HepG2 (cell line): ENCODE measurements around the gene CD37. TPM values are rescaled to one million over a fixed set of nuclear protein-coding genes. Genes with fewer than 3 reads are reported as not detected.

ENCODE experiments used
- ATAC-seq: fragments of 200-7000 bp; cut with Tn5 transposase; 3 replicates; pipeline ENCODE4 v1.9.1; 2020; ENCODE audit warnings: mild to moderate bottlenecking, moderate library complexity
- BruUV-seq: library from RNA; stranded (reverse); fragments of 400-500 nt; replicated peaks from 2 replicates; lab custom pipeline; 2021; lab: Mats Ljungman, UMichigan
- CTCF ChIA-PET: fragments of 300-600 bp; formaldehyde crosslinking; extraction: SDS; loops from one replicate; lab custom pipeline; 2021; ENCODE audit warnings: low total read pairs, inconsistent platforms, low intra/inter-chr PET ratio; lab: Yijun Ruan, JAX
- POLR2A ChIA-PET: fragments of 350-600 bp; sonication (Branson Sonifier 250); formaldehyde crosslinking; loops from one replicate; lab custom pipeline; 2020; ENCODE audit warnings: antibody characterized with exemption, inconsistent platforms; lab: Yijun Ruan, JAX
- DNase-seq: peaks from one replicate; pipeline ENCODE4 v3.0.0-alpha.2; 2015; ENCODE audit warnings: low spot score
- FAIRE-seq: peaks from 3 replicates; lab custom pipeline; 2011; peaks lifted over from hg19 to GRCh38; lab: Jason Lieb, UNC
- H2AFZ ChIP-seq: one replicate; pipeline ENCODE4 v1.6.1; 2011; ENCODE audit warnings: low read length, inconsistent platforms
- H3K27ac ChIP-seq: fragments of 300-600 bp; 3 replicates; pipeline ENCODE4 v1.8.0; 2011; ENCODE audit warnings: mixed run types, mild to moderate bottlenecking, mixed read lengths, low read length, inconsistent platforms; ENCODE audit not compliant: insufficient read depth; ENCODE audit errors: extremely low read length
- H3K27me3 ChIP-seq, 2 experiments: fragments of 200-600 bp in 1 of 2; 2 replicates in 1 of 2; 3 replicates in 1 of 2; pipeline versions ENCODE4 v1.6.0 to v1.8.0; 2011; ENCODE audit warnings: low read length in 2 of 2, mild to moderate bottlenecking in 2 of 2, moderate library complexity in 2 of 2, inconsistent platforms in 1 of 2; ENCODE audit not compliant: insufficient read depth in 2 of 2, control insufficient read depth in 1 of 2
- H3K36me3 ChIP-seq, 2 experiments: fragments of 200-600 bp in 1 of 2; replicated peaks in 1 of 2; 2 replicates in 1 of 2; 3 replicates in 1 of 2; pipeline versions ENCODE4 v1.5.1 to v1.8.0; 2011; ENCODE audit warnings: low read length in 2 of 2, inconsistent platforms in 1 of 2; ENCODE audit not compliant: insufficient read depth in 2 of 2, control insufficient read depth in 1 of 2
- H3K4me1 ChIP-seq: 2 replicates; pipeline ENCODE4 v1.5.1; 2012; ENCODE audit warnings: low read length, inconsistent platforms; ENCODE audit not compliant: insufficient read depth
- H3K4me2 ChIP-seq: 2 replicates; pipeline ENCODE4 v1.6.0; 2011; ENCODE audit warnings: low read depth, low read length, inconsistent platforms
- H3K4me3 ChIP-seq, 3 experiments: fragments of 200-600 bp in 1 of 3; sonication (generic), shearing (Covaris generic) in 1 of 3; replicated peaks in 1 of 3; 2 replicates each; pipeline ENCODE4 v1.5.1; 2011 to 2016; ENCODE audit warnings: low read length in 3 of 3, inconsistent platforms in 2 of 3, low read depth in 2 of 3, mild to moderate bottlenecking in 2 of 3, control low read depth in 1 of 3, mixed read lengths in 1 of 3; ENCODE audit not compliant: insufficient read depth in 1 of 3
- H3K79me2 ChIP-seq: one replicate; pipeline ENCODE4 v1.6.1; 2011; ENCODE audit warnings: low read length, inconsistent platforms; ENCODE audit not compliant: insufficient read depth
- H3K9ac ChIP-seq: 2 replicates; pipeline ENCODE4 v1.6.0; 2011; ENCODE audit warnings: mild to moderate bottlenecking, low read depth, low read length, inconsistent platforms; ENCODE audit not compliant: insufficient read depth
- H3K9me3 ChIP-seq: 2 replicates; pipeline ENCODE4 v1.5.1; 2012; ENCODE audit warnings: mild to moderate bottlenecking, low read length
- H4K20me1 ChIP-seq: 2 replicates; pipeline ENCODE4 v1.6.0; 2011; ENCODE audit warnings: inconsistent platforms, mild to moderate bottlenecking, low read length, moderate library complexity; ENCODE audit not compliant: insufficient read depth
- ARNT2 ChIP-seq: sonication (generic); formaldehyde crosslinking; IDR thresholded peaks from 2 replicates; pipeline ENCODE4 v1.8.0; 2022; ENCODE audit warnings: mild to moderate bottlenecking, low read depth, missing genetic modification reagents, moderate library complexity
- CHCHD3 ChIP-seq: sonication (generic); formaldehyde crosslinking; IDR thresholded peaks from 2 replicates; pipeline ENCODE4 v1.8.0; 2022; ENCODE audit warnings: mild to moderate bottlenecking, missing genetic modification reagents, moderate library complexity
- FOXO1 ChIP-seq: sonication (generic); formaldehyde crosslinking; IDR thresholded peaks from 2 replicates; pipeline ENCODE4 v1.4.0; 2020; ENCODE audit warnings: missing genetic modification reagents
- KDM5B ChIP-seq: sonication (generic); formaldehyde crosslinking; IDR thresholded peaks from 2 replicates; pipeline ENCODE4 v1.4.0; 2020; ENCODE audit warnings: missing genetic modification reagents, mild to moderate bottlenecking, borderline replicate concordance
- MEIS1 ChIP-seq: sonication (generic); formaldehyde crosslinking; IDR thresholded peaks from 2 replicates; pipeline ENCODE4 v1.9.0; 2021; ENCODE audit warnings: mild to moderate bottlenecking, missing genetic modification reagents, moderate library complexity, borderline replicate concordance
- MTA1 ChIP-seq: sonication (generic); formaldehyde crosslinking; IDR thresholded peaks from 2 replicates; pipeline ENCODE4 v1.4.0; 2020; ENCODE audit warnings: missing genetic modification reagents, mild to moderate bottlenecking, borderline replicate concordance
- NR1H2 ChIP-seq: sonication (generic); formaldehyde crosslinking; IDR thresholded peaks from 2 replicates; pipeline ENCODE4 v1.8.1; 2022; ENCODE audit warnings: low read depth, missing genetic modification reagents, borderline replicate concordance
- RFX5 ChIP-seq: IDR thresholded peaks from 2 replicates; pipeline ENCODE4 v1.6.1; 2011; ENCODE audit warnings: low read depth, low read length, improper control_type of control experiment
- ZNF432 ChIP-seq: sonication (generic); formaldehyde crosslinking; IDR thresholded peaks from 2 replicates; pipeline ENCODE4 v1.5.0; 2020; ENCODE audit warnings: missing genetic modification reagents, mild to moderate bottlenecking, borderline replicate concordance
- ZNF644 ChIP-seq: IDR thresholded peaks from 2 replicates; pipeline ENCODE4 v1.6.1; 2016; ENCODE audit warnings: low read depth
- ZNF713 ChIP-seq: sonication (generic); formaldehyde crosslinking; IDR thresholded peaks from 2 replicates; pipeline ENCODE4 v1.4.0; 2020; ENCODE audit warnings: mild to moderate bottlenecking, missing genetic modification reagents
- WGBS: methylation state at CpG from one replicate; pipeline ENCODE4 v1.1.6; 2017; ENCODE audit warnings: low lambda C conversion rate; 5-methylcytosine and 5-hydroxymethylcytosine counted together
- in situ Hi-C: cut with HindIII; loops from 2 replicates; pipeline ENCODE4 v1.10.0; 2017; ENCODE audit warnings: low pct_unique_long_range_greater_than_20kb; ENCODE audit not compliant: extremely low pct_ligation_motif_present
- intact Hi-C: fragments of 100-400 bp; cut with micrococcal nuclease; formaldehyde crosslinking; loops from one replicate; pipeline ENCODE4 v1.10.0; 2022; ENCODE audit not compliant: unreplicated experiment
- polyA plus RNA-seq, 8 experiments: library from polyadenylated mRNA; depleted of rRNA in 3 of 8; stranded (reverse) in 7 of 8; unstranded in 1 of 8; fragments of >200 nt; fragmentation: Illumina TruSeq in 4 of 8; extraction: Trizol in 4 of 8; gene quantifications; 2 replicates each; pipeline versions ENCODE4 v1.2.1 to v1.2.3, GENCODE V29; 2011 to 2016; ENCODE audit warnings: low read depth in 4 of 8, missing spikeins in 1 of 8, mixed read lengths in 1 of 8; ENCODE audit not compliant: insufficient read depth in 1 of 8
- total RNA-seq, 5 experiments: library from RNA; depleted of rRNA; stranded (reverse); fragments of >200 nt; fragmentation: Illumina TruSeq; extraction: Trizol; gene quantifications; 2 replicates each; pipeline ENCODE4 v1.2.3, GENCODE V29; 2016; ENCODE audit warnings: low read depth in 1 of 5
- TF ChIP-seq, protein P1 (sequence below): sonication (generic); formaldehyde crosslinking; IDR thresholded peaks from 2 replicates; pipeline ENCODE4 v1.5.0; 2020; ENCODE audit warnings: mild to moderate bottlenecking, missing genetic modification reagents
- TF ChIP-seq, protein P2 (sequence below): sonication (generic); formaldehyde crosslinking; IDR thresholded peaks from 2 replicates; pipeline ENCODE4 v1.9.0; 2021; ENCODE audit warnings: missing genetic modification reagents, borderline replicate concordance
- TF ChIP-seq, protein P3 (sequence below), 2 experiments: sonication (generic) in 1 of 2; formaldehyde crosslinking in 1 of 2; IDR thresholded peaks; 2 replicates each; pipeline versions ENCODE4 v1.5.1 to v1.6.1; 2011 to 2020; ENCODE audit warnings: borderline replicate concordance in 1 of 2, low read depth in 1 of 2, low read length in 1 of 2, mild to moderate bottlenecking in 1 of 2, missing genetic modification reagents in 1 of 2, moderate library complexity in 1 of 2
- TF ChIP-seq, protein P4 (sequence below): IDR thresholded peaks from 2 replicates; pipeline ENCODE4 v1.6.1; 2018; ENCODE audit warnings: missing genetic modification reagents, mild to moderate bottlenecking, missing compliant biosample characterization

The CD37 gene
- total and polyA plus RNA-seq, 2 of the 13 experiments (the other 11 are each of a cell fraction or from before 2014, with no cell fraction given): not detected

DNA sequence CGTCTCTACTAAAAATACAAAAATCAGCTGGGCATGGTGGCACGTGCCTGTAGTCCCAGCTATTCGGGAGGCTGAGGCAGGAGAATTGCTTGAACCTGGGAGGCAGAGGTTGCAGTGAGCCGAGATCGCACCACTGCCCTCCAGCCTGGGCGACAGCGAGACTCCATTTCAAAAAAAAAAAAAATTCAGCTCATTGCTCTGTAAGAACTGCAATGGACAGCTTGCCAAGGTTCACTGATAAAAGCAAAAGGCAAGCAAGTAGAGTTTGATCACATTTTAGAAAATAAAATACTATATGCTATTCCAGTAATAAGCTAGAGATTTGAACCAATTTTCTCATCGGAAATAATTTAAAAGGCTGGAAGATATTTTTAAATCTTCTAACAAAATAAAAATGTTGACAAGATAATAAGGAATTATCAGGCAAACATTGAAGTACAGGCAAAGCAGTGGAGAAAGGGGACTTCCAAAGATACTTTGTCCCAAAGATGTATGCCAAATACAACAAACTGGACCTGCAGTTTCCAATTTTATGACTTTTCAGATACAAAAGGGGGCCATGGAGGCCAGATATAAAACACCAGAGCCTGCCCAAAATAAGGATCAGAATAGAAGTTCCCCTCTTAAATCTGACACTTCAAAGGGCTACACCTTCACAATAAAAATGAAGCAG lies 39.9 kb upstream of the CD37 start:
- ATAC-seq (no peak), DNase-seq (no peak), FAIRE-seq (no peak)
- WGBS: 36% methylated on average over 8 of the region's 8 CpGs
- in situ Hi-C loops (no loop called here), intact Hi-C loops (no loop called here)
- Histone ChIP-seq H3K4me2 (no peak overlapping the region), H2AFZ (no peak overlapping the region), H3K27ac (no peak overlapping the region), H3K9ac (no peak overlapping the region), H4K20me1 (no peaks in the 10 kb centered on the region), H3K27me3 (no peaks in the 10 kb centered on the region; a peak in 1 of 5 replicates), H3K36me3 (no peaks in the 10 kb centered on the region), H3K9me3 (no peaks in the 10 kb centered on the region), H3K4me3 (no peak overlapping the region), H3K4me1 (no peaks in the 10 kb centered on the region), H3K79me2 (no peaks in the 10 kb centered on the region)
- no TSS peak for BruUV-seq
- ChIA-PET CTCF (no interaction called here), POLR2A (no interaction called here)
- TF ChIP-seq RFX5 (no peak), FOXO1 (CRISPR knock-in tag) (no peak), NR1H2 (CRISPR knock-in tag) (no peak), ZNF713 (CRISPR knock-in tag) (no peak), ZNF432 (CRISPR knock-in tag) (no peak), ARNT2 (no peak), MEIS1 (CRISPR knock-in tag) (no peak), CHCHD3 (CRISPR knock-in tag) (no peak), KDM5B (CRISPR knock-in tag) (no peak), MTA1 (CRISPR knock-in tag) (no peak), ZNF644 (no peak)
- TF ChIP-seq, protein P1, sequence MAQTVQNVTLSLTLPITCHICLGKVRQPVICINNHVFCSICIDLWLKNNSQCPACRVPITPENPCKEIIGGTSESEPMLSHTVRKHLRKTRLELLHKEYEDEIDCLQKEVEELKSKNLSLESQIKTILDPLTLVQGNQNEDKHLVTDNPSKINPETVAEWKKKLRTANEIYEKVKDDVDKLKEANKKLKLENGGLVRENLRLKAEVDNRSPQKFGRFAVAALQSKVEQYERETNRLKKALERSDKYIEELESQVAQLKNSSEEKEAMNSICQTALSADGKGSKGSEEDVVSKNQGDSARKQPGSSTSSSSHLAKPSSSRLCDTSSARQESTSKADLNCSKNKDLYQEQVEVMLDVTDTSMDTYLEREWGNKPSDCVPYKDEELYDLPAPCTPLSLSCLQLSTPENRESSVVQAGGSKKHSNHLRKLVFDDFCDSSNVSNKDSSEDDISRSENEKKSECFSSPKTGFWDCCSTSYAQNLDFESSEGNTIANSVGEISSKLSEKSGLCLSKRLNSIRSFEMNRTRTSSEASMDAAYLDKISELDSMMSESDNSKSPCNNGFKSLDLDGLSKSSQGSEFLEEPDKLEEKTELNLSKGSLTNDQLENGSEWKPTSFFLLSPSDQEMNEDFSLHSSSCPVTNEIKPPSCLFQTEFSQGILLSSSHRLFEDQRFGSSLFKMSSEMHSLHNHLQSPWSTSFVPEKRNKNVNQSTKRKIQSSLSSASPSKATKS (CRISPR knock-in tag): no peak
- TF ChIP-seq, protein P2, sequence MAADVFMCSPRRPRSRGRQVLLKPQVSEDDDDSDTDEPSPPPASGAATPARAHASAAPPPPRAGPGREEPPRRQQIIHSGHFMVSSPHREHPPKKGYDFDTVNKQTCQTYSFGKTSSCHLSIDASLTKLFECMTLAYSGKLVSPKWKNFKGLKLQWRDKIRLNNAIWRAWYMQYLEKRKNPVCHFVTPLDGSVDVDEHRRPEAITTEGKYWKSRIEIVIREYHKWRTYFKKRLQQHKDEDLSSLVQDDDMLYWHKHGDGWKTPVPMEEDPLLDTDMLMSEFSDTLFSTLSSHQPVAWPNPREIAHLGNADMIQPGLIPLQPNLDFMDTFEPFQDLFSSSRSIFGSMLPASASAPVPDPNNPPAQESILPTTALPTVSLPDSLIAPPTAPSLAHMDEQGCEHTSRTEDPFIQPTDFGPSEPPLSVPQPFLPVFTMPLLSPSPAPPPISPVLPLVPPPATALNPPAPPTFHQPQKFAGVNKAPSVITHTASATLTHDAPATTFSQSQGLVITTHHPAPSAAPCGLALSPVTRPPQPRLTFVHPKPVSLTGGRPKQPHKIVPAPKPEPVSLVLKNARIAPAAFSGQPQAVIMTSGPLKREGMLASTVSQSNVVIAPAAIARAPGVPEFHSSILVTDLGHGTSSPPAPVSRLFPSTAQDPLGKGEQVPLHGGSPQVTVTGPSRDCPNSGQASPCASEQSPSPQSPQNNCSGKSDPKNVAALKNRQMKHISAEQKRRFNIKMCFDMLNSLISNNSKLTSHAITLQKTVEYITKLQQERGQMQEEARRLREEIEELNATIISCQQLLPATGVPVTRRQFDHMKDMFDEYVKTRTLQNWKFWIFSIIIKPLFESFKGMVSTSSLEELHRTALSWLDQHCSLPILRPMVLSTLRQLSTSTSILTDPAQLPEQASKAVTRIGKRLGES (CRISPR knock-in tag): no peak
- TF ChIP-seq, protein P3, sequence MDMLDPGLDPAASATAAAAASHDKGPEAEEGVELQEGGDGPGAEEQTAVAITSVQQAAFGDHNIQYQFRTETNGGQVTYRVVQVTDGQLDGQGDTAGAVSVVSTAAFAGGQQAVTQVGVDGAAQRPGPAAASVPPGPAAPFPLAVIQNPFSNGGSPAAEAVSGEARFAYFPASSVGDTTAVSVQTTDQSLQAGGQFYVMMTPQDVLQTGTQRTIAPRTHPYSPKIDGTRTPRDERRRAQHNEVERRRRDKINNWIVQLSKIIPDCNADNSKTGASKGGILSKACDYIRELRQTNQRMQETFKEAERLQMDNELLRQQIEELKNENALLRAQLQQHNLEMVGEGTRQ (IDR thresholded peaks at IDR 0.05; ENCODE audit: low read depth, low read length): no peak
- TF ChIP-seq, protein P3 (CRISPR knock-in tag; IDR thresholded peaks at IDR 0.05; ENCODE audit: borderline replicate concordance): no peak
- TF ChIP-seq, protein P4, sequence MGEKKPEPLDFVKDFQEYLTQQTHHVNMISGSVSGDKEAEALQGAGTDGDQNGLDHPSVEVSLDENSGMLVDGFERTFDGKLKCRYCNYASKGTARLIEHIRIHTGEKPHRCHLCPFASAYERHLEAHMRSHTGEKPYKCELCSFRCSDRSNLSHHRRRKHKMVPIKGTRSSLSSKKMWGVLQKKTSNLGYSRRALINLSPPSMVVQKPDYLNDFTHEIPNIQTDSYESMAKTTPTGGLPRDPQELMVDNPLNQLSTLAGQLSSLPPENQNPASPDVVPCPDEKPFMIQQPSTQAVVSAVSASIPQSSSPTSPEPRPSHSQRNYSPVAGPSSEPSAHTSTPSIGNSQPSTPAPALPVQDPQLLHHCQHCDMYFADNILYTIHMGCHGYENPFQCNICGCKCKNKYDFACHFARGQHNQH (CRISPR knock-in tag): no peak
